Activated CD4-positive, alpha-beta memory T cell treated with anti-CD3 and anti-CD28 coated beads, Interleukin-2, amount 10 ng/mL, durations not matched to agents 7 days and 5 days (primary cell): ENCODE results near the gene DOCK6. TPM values are rescaled to one million over a fixed set of nuclear protein-coding genes. Genes with fewer than 3 reads are reported as not detected.
"Not testable (repeated sequence)": the region's sequence is repeated elsewhere in the genome, so short reads cannot be mapped to it uniquely, and the experiment has no call there.

Experiments
- CTCF ChIA-PET: fragments of 350-600 bp; sonication (Branson Sonifier 250); formaldehyde crosslinking; loops from one replicate; lab custom pipeline; 2021; ENCODE audit warnings: antibody characterized with exemption, inconsistent platforms; lab: Charles Lee
- POLR2A ChIA-PET: fragments of 350-600 bp; sonication (Branson Sonifier 250); formaldehyde crosslinking; loops from one replicate; lab custom pipeline; 2021; ENCODE audit warnings: antibody characterized with exemption; lab: Charles Lee
- DNase-seq: peaks from one replicate; pipeline ENCODE4 v3.0.0-alpha.2; 2020
- H3K27ac Mint-ChIP-seq: one replicate; pipeline ENCODE4 v1.8.0; 2021; ENCODE audit warnings: mild to moderate bottlenecking, mixed read lengths
- H3K27me3 Mint-ChIP-seq: one replicate; pipeline ENCODE4 v1.8.0; 2021; ENCODE audit warnings: mixed read lengths
- H3K36me3 Mint-ChIP-seq: one replicate; pipeline ENCODE4 v1.8.0; 2021; ENCODE audit warnings: low read depth, mixed read lengths
- H3K4me1 Mint-ChIP-seq: one replicate; pipeline ENCODE4 v1.8.0; 2021; ENCODE audit warnings: mixed read lengths
- H3K4me3 Mint-ChIP-seq: one replicate; pipeline ENCODE4 v1.8.0; 2021; ENCODE audit warnings: mild to moderate bottlenecking, mixed read lengths
- H3K9me3 Mint-ChIP-seq: one replicate; pipeline ENCODE4 v1.8.0; 2021; ENCODE audit warnings: mixed read lengths
- total RNA-seq, 2 experiments: library from RNA; stranded (reverse); gene quantifications; one replicate each; pipeline ENCODE4 v1.2.3, GENCODE V29; 2021

Gene DOCK6
- total RNA-seq, 2 experiments from 2014 or later = 0.35 to 0.68 TPM

- DNase-seq, H3K9me3 Mint-ChIP-seq, H3K4me3 Mint-ChIP-seq, H3K4me1 Mint-ChIP-seq, H3K36me3 Mint-ChIP-seq, CTCF ChIA-PET, H3K27ac Mint-ChIP-seq, H3K27me3 Mint-ChIP-seq: not testable (repeated sequence)
- POLR2A ChIA-PET = interaction anchor here (0.7 kb wide), 1 partner anchor 162 kb away, joined by 3 read pairs; no protein-coding TSS in a partner anchor
These were observed 101.9 kb downstream of the DOCK6 start for GRCh38 chr19:11160440-11160768.

- H3K4me3 Mint-ChIP-seq = no peak overlapping the region
- ChIA-PET CTCF (no interaction called here), POLR2A (no interaction called here)
- no peak for DNase-seq
- no peaks in the 10 kb centered on the region for H3K9me3 Mint-ChIP-seq
- H3K27ac Mint-ChIP-seq = no peak overlapping the region
- peaks cover 3% of the 10 kb centered on the region for H3K27me3 Mint-ChIP-seq
- H3K36me3 Mint-ChIP-seq = no peaks in the 10 kb centered on the region
- peaks cover 8% of the 10 kb centered on the region for H3K4me1 Mint-ChIP-seq
These were observed 102.5 kb downstream of the DOCK6 start for GRCh38 chr19:11159598-11160439.

GRCh38 chr19:11155373-11156120, 106.8 kb downstream of the DOCK6 start, which contains the start of gene SPC24:
SPC24 (minus strand) TSS chr19:11155782; CDS start chr19:11155776, 6 bp downstream.
- H3K4me1 Mint-ChIP-seq = peaks cover 31% of the 10 kb centered on the region
- peaks cover 20% of the 10 kb centered on the region for H3K36me3 Mint-ChIP-seq
- POLR2A ChIA-PET = interaction anchor here (0.7 to 2.4 kb wide), 23 partner anchors 9 to 364 kb away, joined by 3 to 21 read pairs (median 5); partner anchors contain the start of genes CCDC159, ELAVL3, KANK2 and LDLR

GRCh38 chr19:11154683-11155047, 107.7 kb downstream of the DOCK6 start:
- H3K27me3 Mint-ChIP-seq = no peaks in the 10 kb centered on the region
- no peaks in the 10 kb centered on the region for H3K9me3 Mint-ChIP-seq
- peak overlapping the region; percentile 80 for H3K4me3 Mint-ChIP-seq
- no peak for DNase-seq
- peak overlapping the region; percentile 92 for H3K27ac Mint-ChIP-seq
- CTCF ChIA-PET = interaction anchor here (0.6 to 2.8 kb wide), 5 partner anchors 18 to 1572 kb away, joined by 3 to 11 read pairs (median 3); no protein-coding TSS in a partner anchor
- peaks cover 20% of the 10 kb centered on the region for H3K36me3 Mint-ChIP-seq
- POLR2A ChIA-PET = interaction anchor here (0.7 to 2.4 kb wide), 15 partner anchors 9 to 326 kb away, joined by 3 to 21 read pairs (median 5); partner anchors contain the start of genes ELAVL3, KANK2, LDLR and SMARCA4
- peaks cover 31% of the 10 kb centered on the region for H3K4me1 Mint-ChIP-seq

More at GRCh38 chr19:11155373-11156120, 106.8 kb downstream of the DOCK6 start, which contains the start of gene SPC24:
- CTCF ChIA-PET = interaction anchor here (0.7 to 2.8 kb wide), 6 partner anchors 17 to 181 kb away, joined by 3 to 11 read pairs (median 3); no protein-coding TSS in a partner anchor
- peak; percentile 96 for DNase-seq
- Mint-ChIP-seq H3K9me3 (no peaks in the 10 kb centered on the region), H3K27ac (peak within 1 kb of the TSS; percentile 92), H3K27me3 (peaks cover 3% of the 10 kb centered on the region), H3K4me3 (peak within 1 kb of the TSS; percentile 80)

- DNase-seq = no peak
- Mint-ChIP-seq H3K4me3 (no peak overlapping the region), H3K4me1 (peaks cover 31% of the 10 kb centered on the region), H3K9me3 (no peaks in the 10 kb centered on the region), H3K36me3 (peaks cover 35% of the 10 kb centered on the region), H3K27ac (no peak overlapping the region), H3K27me3 (no peaks in the 10 kb centered on the region)
- ChIA-PET POLR2A (no interaction called here), CTCF (interaction anchor here (0.6 to 1.3 kb wide), 3 partner anchors 27 to 442 kb away, joined by 3 read pairs; no protein-coding TSS in a partner anchor)
These were observed 109.8 kb downstream of the DOCK6 start for GRCh38 chr19:11152318-11153062.

GRCh38 chr19:11151181-11151580, 111.1 kb downstream of the DOCK6 start:
- H3K9me3 Mint-ChIP-seq = no peaks in the 10 kb centered on the region
- peaks cover 47% of the 10 kb centered on the region for H3K36me3 Mint-ChIP-seq
- H3K4me3 Mint-ChIP-seq = no peak overlapping the region
- DNase-seq = no peak
- H3K27me3 Mint-ChIP-seq = no peaks in the 10 kb centered on the region
- CTCF ChIA-PET = interaction anchor here (1.3 kb wide), 1 partner anchor 116 kb away, joined by 3 read pairs; no protein-coding TSS in a partner anchor
- POLR2A ChIA-PET = interaction anchor here (0.9 kb wide), 1 partner anchor 9 kb away, joined by 3 read pairs; no protein-coding TSS in a partner anchor
- H3K4me1 Mint-ChIP-seq = peaks cover 27% of the 10 kb centered on the region
- H3K27ac Mint-ChIP-seq = no peak overlapping the region

Other genes with a start within 250 kb of the DOCK6 start
- 100 to 1,000 TPM; 150 to 160 TPM for gene LDLR, start 173.1 kb downstream of the DOCK6 start, total RNA-seq
- 10 to 100 TPM; 68.2 to 72.1 TPM for gene SPC24, start 106.7 kb downstream of the DOCK6 start, total RNA-seq
- gene KANK2, start 65.0 kb downstream of the DOCK6 start, total RNA-seq = 1 to 10 TPM; 2.3 to 2.8 TPM
- gene ANGPTL8, start 22.9 kb downstream of the DOCK6 start, total RNA-seq = not detected
- not detected for gene TSPAN16, start 33.6 kb upstream of the DOCK6 start, total RNA-seq
- gene RAB3D, start 77.1 kb upstream of the DOCK6 start, total RNA-seq = 1 to 10 TPM; 8.3 to 8.4 TPM
- gene TMEM205, start 83.7 kb upstream of the DOCK6 start, total RNA-seq = 10 to 100 TPM; 32.6 to 35.1 TPM
- 10 to 100 TPM; 24.0 to 24.7 TPM for gene CCDC159, start 84.0 kb upstream of the DOCK6 start, total RNA-seq
- 1 to 10 TPM; 2.0 to 2.6 TPM for gene PLPPR2, start 92.9 kb upstream of the DOCK6 start, total RNA-seq
- 1 to 10 TPM; 2.6 to 2.9 TPM for gene SWSAP1, start 112.1 kb upstream of the DOCK6 start, total RNA-seq
- 10 to 100 TPM; 10.0 to 10.2 TPM for gene EPOR, start 121.8 kb upstream of the DOCK6 start, total RNA-seq
- not detected for gene RGL3, start 156.8 kb upstream of the DOCK6 start, total RNA-seq
- not detected for gene ODAD3, start 172.6 kb upstream of the DOCK6 start, total RNA-seq
- gene PRKCSH, start 173.1 kb upstream of the DOCK6 start, total RNA-seq = 100 to 1,000 TPM; 315 to 318 TPM
- not detected for gene ELAVL3, start 218.5 kb upstream of the DOCK6 start, total RNA-seq
- 10 to 100 TPM; 15.6 to 16.5 TPM for gene ZNF653, start 243.3 kb upstream of the DOCK6 start, total RNA-seq